Sciatic nerve (tissue), 2 donors: ENCODE results near the gene ADAM22. TPM values are rescaled to one million over a fixed set of nuclear protein-coding genes. Genes with fewer than 3 reads are reported as not detected.
"Not testable (repeated sequence)": the region's sequence is repeated elsewhere in the genome, so short reads cannot be mapped to it uniquely, and the experiment has no call there.

Source experiments
- ATAC-seq: fragments of 200-7000 bp; cut with Tn5 transposase; one replicate; pipeline ENCODE4 v1.9.1; 2020; ENCODE audit warnings: mild to moderate bottlenecking, moderate library complexity
- DNase-seq: peaks from one replicate; pipeline ENCODE4 v3.0.0-alpha.2; 2020; ENCODE audit warnings: low spot score
- intact Hi-C: fragments of 100-400 bp; cut with DNase I; formaldehyde crosslinking; loops from one replicate; pipeline ENCODE4 v1.14.2; 2022
- total RNA-seq: library from RNA; stranded (reverse); fragmentation: NEBNext Ultra II Directional; extraction: Animal tissue kit (Norgen Biotek cat#: 25700); gene quantifications from one replicate; pipeline ENCODE4 v1.2.1, GENCODE V29; 2021
- donor health status: DM: no; HTN: no; CAD: no.
- donor health status: DM: no; HTN: no; CAD: no.

Gene ADAM22
- 8.5 TPM for total RNA-seq

GRCh38 chr7:87933953-87934698, at the start of gene ADAM22:
TSS of gene ADAM22 (plus strand) at chr7:87934251. CDS start at chr7:87934466, 215 bp downstream.
- peak; percentile 98 for ATAC-seq
- peak; percentile 85 for DNase-seq
- intact Hi-C loops: no loop called here

DNA sequence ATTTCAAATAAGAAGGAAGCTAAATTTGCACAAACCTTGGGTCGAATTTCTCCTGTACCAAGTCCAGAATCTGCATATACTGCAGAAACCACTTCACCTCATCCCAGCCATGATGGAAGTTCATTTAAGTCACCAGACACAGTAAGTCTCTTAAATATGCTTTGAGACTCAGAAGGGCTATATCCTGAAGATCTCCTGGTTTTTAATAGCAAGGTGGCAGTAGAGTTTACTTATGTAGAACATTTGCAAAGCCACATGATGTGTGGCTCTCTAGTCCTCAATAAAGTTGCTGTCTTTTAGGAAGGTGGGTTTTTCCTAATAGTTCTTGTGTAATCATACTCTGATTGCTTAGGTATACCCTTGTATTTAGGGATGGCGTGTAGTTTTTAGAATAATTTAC, 49.0 kb upstream of the ADAM22 start:
- ATAC-seq: no peak
- no peak for DNase-seq
- intact Hi-C loops: no loop called here

GRCh38 chr7:87886875-87887274, 47.2 kb upstream of the ADAM22 start:
- intact Hi-C loops: no loop called here
- ATAC-seq (no peak), DNase-seq (no peak)

- no peak for DNase-seq
- no peak for ATAC-seq
- intact Hi-C loops: no loop called here
Observed at GRCh38 chr7:87895363-87895762, 38.7 kb upstream of the ADAM22 start.

DNA sequence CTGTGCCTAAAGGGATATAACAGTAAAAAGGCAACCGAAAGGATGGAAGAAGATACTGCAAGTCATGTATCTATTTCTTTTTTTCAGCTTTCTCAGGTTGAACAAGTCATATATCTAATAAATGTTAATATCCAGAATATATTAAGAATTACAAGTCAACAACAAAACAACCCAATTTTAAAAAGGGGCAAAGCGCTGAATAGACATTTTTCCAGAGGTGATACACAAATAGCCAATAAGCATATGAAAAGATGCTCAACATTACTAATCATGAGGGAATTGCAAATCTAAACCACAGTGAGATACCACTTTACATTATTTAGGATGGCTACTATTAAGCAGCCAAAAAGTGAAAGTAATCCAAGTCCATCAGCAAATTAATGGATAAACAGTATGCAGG, 34.8 kb upstream of the ADAM22 start:
- ATAC-seq (no peak), DNase-seq (no peak)
- intact Hi-C loops: no loop called here

GRCh38 chr7:87907136-87907906, 26.7 kb upstream of the ADAM22 start:
- intact Hi-C loops, ATAC-seq, DNase-seq: not testable (repeated sequence)

- ATAC-seq, DNase-seq, intact Hi-C loops: not testable (repeated sequence)
Observed at GRCh38 chr7:87908814-87909213, 25.2 kb upstream of the ADAM22 start.

- intact Hi-C loops: no loop called here
- no peak for ATAC-seq
Observed at GRCh38 chr7:87912121-87912520, 21.9 kb upstream of the ADAM22 start.

GRCh38 chr7:87918740-87919139, 15.3 kb upstream of the ADAM22 start:
- DNase-seq (no peak), ATAC-seq (no peak)
- intact Hi-C loops: no loop called here

More at GRCh38 chr7:87912121-87912520, 21.9 kb upstream of the ADAM22 start:
- DNase-seq: no peak

GRCh38 chr7:87919875-87920274, 14.2 kb upstream of the ADAM22 start:
- intact Hi-C loops: no loop called here
- DNase-seq: no peak
- ATAC-seq: no peak

GRCh38 chr7:87920578-87920977, 13.5 kb upstream of the ADAM22 start:
- DNase-seq (no peak), ATAC-seq (no peak)
- intact Hi-C loops: no loop called here

DNA sequence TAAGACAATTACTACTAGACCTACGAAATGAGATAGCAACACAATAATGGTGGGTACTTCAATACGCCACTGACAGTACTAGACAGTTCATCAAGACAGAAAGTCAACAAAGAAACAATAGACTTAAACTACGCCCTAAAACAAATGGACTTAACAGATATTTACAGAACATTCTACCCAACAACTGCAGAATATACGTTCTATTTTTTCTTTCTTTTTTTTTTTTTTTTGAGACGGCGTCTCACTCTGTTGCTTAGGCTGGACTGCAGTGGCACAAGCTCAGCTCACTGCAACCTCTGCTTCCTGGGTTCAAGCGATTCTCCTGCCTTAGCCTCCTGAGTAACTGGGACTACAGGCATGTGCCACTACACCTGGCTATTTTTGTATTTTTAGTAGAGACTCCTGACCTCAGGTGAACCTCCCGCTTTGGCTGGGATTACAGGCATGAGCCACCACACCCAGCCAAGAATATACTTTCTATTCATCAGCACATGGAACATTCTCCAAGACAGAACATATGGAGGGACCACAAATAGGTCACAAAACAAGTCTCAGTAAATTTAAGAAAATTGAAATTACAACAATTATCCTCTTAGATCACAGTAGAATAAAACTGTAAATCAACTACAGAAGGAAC, 11.2 kb upstream of the ADAM22 start:
- DNase-seq, ATAC-seq: not testable (repeated sequence)

GRCh38 chr7:87926581-87927461, 7.2 kb upstream of the ADAM22 start:
- DNase-seq: no peak
- ATAC-seq: no peak
- intact Hi-C loops: no loop called here

More for the DNA sequence above, 11.2 kb upstream of the ADAM22 start:
- intact Hi-C loops: not testable (repeated sequence)

DNA sequence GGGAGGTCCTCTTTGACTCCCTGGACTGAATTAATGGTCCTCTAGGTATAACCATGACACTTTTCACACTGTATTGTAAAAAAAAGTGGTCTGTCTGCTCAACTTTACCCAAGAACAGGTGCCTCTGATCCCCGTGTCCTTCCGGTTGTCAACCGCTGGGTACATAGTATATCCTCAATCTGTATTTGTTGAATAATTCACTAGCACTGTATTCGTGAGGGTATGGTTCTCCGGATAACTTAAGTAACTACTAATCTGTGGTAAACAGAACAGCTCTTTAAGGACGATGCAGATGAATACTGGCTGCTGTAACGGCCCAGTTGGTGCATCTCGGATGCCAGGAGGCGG, 472 bp upstream of the ADAM22 start:
- ATAC-seq: no peak
- DNase-seq: no peak
- intact Hi-C loops: no loop called here

GRCh38 chr7:87934699-87935383, 790 bp downstream of the ADAM22 start:
- intact Hi-C loops: no loop called here
- ATAC-seq (peak; percentile 30), DNase-seq (no peak)

DNA sequence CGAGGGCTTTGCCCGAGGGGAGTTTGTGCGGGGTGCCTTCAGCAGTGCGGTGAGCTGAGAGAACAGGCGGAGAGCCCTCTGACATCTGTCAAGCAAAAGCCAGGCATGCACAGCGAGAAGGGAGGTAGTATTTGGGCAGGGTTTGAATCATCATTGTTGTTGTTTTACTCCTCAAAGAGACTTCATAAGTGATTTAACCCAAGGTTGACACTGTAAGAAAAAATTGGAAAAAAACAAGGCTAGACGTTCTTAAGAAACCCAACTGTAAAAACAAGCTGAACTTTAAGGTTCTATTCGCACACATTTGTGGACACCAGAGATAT, 1.3 kb downstream of the ADAM22 start:
- DNase-seq (no peak), ATAC-seq (no peak)
- intact Hi-C loops: no loop called here

- ATAC-seq (no peak), DNase-seq (no peak)
- intact Hi-C loops: no loop called here
Observed at GRCh38 chr7:87941138-87941537, 7.1 kb downstream of the ADAM22 start.

DNA sequence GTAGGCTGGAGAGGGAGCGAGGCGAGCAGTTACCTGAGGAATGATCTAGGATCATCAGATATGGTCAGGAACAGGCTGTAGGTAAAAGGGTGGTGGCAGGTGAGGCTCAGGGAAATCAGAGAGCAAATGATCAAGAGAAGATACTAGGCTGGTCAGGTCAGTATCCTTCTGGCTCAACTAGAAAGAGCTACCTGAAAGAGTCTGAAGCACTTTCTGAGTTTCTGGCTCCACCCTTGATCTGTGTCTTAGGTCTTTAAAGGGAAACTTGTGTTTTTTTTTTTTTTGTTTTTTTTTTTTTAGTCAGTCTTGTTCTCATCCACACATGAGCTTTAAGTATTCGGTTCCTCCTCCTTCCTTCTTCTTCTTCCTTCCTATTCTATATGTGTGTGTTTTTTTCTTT, 10.5 kb downstream of the ADAM22 start:
- ATAC-seq (no peak), DNase-seq (no peak)
- intact Hi-C loops: no loop called here

GRCh38 chr7:87945926-87946325, 11.9 kb downstream of the ADAM22 start:
- intact Hi-C loops, ATAC-seq, DNase-seq: not testable (repeated sequence)
